Measurements from ENCODE around the gene HAUS3. TPM values are rescaled to one million over a fixed set of nuclear protein-coding genes. Genes with fewer than 3 reads are reported as not detected.

Gene HAUS3
- total and polyA plus RNA-seq, 2 donors = 14.3 to 26.6 TPM

DNA sequence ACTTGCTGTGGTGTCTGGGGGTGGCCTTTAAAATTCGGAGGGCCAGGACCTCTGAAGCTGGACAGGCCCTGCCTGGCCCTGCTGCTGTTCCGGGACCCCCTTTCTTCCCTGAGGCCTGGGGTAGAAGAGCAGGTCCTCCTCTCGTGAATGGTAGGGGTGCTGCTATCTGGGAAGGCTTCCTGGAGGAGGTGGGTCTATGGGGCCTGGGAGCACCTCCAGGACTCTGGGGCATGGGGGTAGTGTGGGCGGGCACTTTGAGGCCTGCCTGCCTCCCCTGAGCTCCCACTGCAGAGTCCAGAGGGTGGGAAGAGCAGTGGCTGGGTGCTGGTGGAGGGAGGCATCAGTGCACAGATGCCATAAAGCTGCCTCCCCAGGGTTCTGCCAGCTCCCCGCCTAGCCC, 24.9 kb upstream of the HAUS3 start:
- peaks cover 18 to 27% of the 10 kb centered on the region in 2 donors for H3K4me1 ChIP-seq (ENCODE audit: control insufficient read depth in 2 of 2, insufficient read depth in 2 of 2, low read length in 2 of 2)
- no peak overlapping the region for H3K27ac ChIP-seq (ENCODE audit: low read depth in 1 of 2, low read length in 1 of 2)
- no peak for DNase-seq (ENCODE audit: low read depth in 6 of 9, low spot score in 9 of 9)
- no peaks in the 10 kb centered on the region for H3K9me3 ChIP-seq (ENCODE audit: control insufficient read depth in 2 of 2, insufficient read depth in 1 of 2, low read length in 1 of 2)
- peaks cover 0 to 5% of the 10 kb centered on the region in 2 donors for H3K27me3 ChIP-seq (ENCODE audit: control insufficient read depth in 2 of 2, insufficient read depth in 1 of 2, low read length in 1 of 2)
- H3K4me3 ChIP-seq (ENCODE audit: low read length in 2 of 2) = no peak overlapping the region
- H3K36me3 ChIP-seq (ENCODE audit: control insufficient read depth in 2 of 2, insufficient read depth in 2 of 2, low read length in 1 of 2) = no peaks in the 10 kb centered on the region
- WGBS = 89% methylated on average over 5 of the region's 5 CpGs

DNA sequence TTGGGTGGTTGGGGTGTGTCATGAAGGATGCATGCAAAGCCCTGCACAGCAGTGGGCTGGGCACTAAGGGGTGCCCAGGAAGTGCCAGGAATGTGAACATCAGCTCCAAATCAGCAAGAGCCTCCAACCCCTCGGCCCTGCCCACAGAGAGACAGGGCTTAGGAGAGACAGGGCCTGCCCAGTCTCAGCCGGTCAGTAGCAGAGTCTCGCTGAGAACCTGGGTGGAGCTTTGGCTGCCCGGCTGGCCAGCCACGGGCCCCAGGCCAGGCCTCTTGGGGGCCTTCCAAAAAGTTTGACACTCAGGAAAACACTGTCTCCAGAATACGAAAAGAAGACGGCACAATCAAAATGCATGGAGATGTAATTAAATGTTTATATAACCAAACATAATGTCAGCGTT, 24.3 kb upstream of the HAUS3 start:
- Histone ChIP-seq H3K36me3 (ENCODE audit: control insufficient read depth in 2 of 2, insufficient read depth in 2 of 2, low read length in 1 of 2) (no peaks in the 10 kb centered on the region), H3K9me3 (ENCODE audit: control insufficient read depth in 2 of 2, insufficient read depth in 1 of 2, low read length in 1 of 2) (no peaks in the 10 kb centered on the region), H3K27ac (ENCODE audit: low read depth in 1 of 2, low read length in 1 of 2) (no peak overlapping the region), H3K4me3 (ENCODE audit: low read length in 2 of 2) (no peak overlapping the region), H3K4me1 (ENCODE audit: control insufficient read depth in 2 of 2, insufficient read depth in 2 of 2, low read length in 2 of 2) (peaks cover 18 to 27% of the 10 kb centered on the region in 2 donors), H3K27me3 (ENCODE audit: control insufficient read depth in 2 of 2, insufficient read depth in 1 of 2, low read length in 1 of 2) (peaks cover 0 to 5% of the 10 kb centered on the region in 2 donors)
- 94% methylated on average over 8 of the region's 8 CpGs for WGBS
- DNase-seq (ENCODE audit: low read depth in 6 of 9, low spot score in 9 of 9) = no peak

DNA sequence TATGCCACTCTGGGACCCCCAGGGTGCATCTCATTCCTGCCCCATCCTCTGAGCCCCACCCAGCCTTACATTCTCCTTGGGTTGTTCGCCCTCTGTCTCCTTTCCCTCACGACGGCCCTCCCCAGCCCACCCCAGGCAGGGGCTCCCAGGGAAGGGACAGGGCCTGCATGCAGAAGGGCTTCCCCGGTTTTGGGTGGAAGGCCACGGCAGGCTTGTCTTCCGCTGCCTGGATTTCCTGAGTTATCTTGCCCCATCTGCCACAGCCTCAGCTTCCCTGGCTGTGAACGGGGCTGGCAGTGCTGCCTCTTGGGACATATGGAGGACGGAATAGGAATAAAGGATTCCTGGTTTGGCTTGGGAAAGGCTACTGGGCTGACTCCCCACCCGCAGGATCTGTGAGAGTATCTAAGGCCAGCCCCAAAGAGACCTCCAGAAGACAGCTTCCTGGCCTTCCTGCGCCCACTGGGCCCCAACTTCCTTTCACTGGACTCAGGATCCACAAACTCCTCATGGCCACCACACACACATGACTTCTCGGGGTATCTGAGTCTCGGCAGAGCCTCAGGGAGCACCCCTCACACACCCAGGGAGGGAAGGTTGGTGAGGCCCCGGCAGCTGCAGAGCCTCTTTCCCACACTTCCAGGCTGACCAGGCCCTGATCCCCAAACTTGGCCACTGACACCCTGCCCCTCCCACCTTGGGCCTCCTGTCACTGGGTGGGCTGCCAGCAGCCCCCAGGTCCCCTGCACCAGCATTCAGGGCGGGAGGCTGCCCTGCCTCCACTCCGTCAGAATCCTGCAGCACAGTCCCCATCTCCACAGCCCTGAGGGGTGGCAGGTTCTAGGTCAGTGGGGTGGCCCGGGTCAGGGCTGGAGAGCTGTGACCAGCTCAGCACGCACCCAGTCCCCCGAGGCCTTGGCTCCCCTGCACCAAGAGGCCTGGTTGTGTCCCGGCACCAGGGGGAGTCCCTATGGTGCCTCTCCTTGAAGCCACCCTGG, 23.5 kb upstream of the HAUS3 start:
- 96% methylated on average over 19 of the region's 19 CpGs for WGBS
- H3K27ac ChIP-seq (ENCODE audit: low read depth in 1 of 2, low read length in 1 of 2) = no peak overlapping the region
- H3K9me3 ChIP-seq (ENCODE audit: control insufficient read depth in 2 of 2, insufficient read depth in 1 of 2, low read length in 1 of 2) = no peaks in the 10 kb centered on the region
- no peak for DNase-seq (ENCODE audit: low read depth in 6 of 9, low spot score in 9 of 9)
- H3K36me3 ChIP-seq (ENCODE audit: control insufficient read depth in 2 of 2, insufficient read depth in 2 of 2, low read length in 1 of 2) = peaks cover 2% of the 10 kb centered on the region in 2 donors
- H3K27me3 ChIP-seq (ENCODE audit: control insufficient read depth in 2 of 2, insufficient read depth in 1 of 2, low read length in 1 of 2) = peaks cover 0 to 5% of the 10 kb centered on the region in 2 donors
- H3K4me3 ChIP-seq (ENCODE audit: low read length in 2 of 2) = no peak overlapping the region
- H3K4me1 ChIP-seq (ENCODE audit: control insufficient read depth in 2 of 2, insufficient read depth in 2 of 2, low read length in 2 of 2) = peaks cover 22 to 34% of the 10 kb centered on the region in 2 donors

DNA sequence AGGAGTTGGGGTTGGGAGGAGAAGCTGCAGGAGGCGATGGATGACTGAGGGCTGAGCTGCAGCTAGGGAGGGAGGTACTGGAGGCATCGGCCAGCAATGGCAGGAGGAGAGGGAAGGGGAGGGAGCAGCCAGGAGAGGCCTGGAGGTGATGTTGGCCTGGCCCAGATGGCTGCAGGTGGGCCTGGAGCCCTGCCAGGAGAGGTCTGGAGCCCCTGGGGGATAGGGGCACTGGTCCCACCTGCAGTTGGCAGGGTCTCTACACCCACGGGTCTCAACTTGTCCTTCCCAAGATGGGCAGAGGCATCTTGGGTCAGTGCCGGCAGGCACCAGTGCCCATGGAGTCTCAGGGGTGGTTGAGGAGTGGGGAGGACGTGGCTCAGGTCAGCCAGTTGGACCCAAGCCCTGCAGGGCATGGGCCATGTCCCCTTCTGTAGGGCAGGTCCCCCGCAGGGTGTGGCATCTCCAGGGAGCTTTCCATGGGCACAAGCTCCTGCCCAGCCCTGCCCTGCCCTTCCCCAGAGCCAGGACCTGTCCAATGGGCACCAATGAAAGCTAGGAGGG, 22.6 kb upstream of the HAUS3 start:
- no peak for DNase-seq (ENCODE audit: low read depth in 6 of 9, low spot score in 9 of 9)
- Histone ChIP-seq H3K27me3 (ENCODE audit: control insufficient read depth in 2 of 2, insufficient read depth in 1 of 2, low read length in 1 of 2) (peaks cover 0 to 5% of the 10 kb centered on the region in 2 donors), H3K36me3 (ENCODE audit: control insufficient read depth in 2 of 2, insufficient read depth in 2 of 2, low read length in 1 of 2) (peaks cover 9 to 11% of the 10 kb centered on the region in 2 donors), H3K9me3 (ENCODE audit: control insufficient read depth in 2 of 2, insufficient read depth in 1 of 2, low read length in 1 of 2) (no peaks in the 10 kb centered on the region), H3K27ac (ENCODE audit: low read depth in 1 of 2, low read length in 1 of 2) (no peak overlapping the region), H3K4me3 (ENCODE audit: low read length in 2 of 2) (no peak overlapping the region), H3K4me1 (ENCODE audit: control insufficient read depth in 2 of 2, insufficient read depth in 2 of 2, low read length in 2 of 2) (peaks cover 28 to 43% of the 10 kb centered on the region in 2 donors)
- 94% methylated on average over 6 of the region's 6 CpGs for WGBS

DNA sequence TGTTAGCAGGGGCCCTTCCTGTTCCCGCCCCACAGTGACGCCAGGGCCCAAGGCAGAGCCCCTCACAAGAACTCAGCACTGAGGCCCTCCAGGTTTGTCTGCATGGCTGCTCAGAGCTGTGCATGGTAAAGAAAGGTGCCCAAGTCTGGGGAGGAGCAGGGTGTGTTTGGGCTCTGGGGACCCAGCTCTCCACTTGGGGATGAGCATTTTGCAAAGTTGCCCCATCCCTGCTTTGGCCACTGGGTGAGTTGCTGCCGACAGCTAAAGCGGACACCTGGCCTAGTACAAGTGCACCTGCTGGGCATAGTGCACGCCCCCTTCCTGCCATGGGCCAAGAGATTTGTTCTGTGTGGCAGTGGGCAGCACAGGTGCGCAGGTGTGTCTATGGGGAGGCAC, 22.0 kb upstream of the HAUS3 start:
- peaks cover 0 to 3% of the 10 kb centered on the region in 2 donors for H3K27me3 ChIP-seq (ENCODE audit: control insufficient read depth in 2 of 2, insufficient read depth in 1 of 2, low read length in 1 of 2)
- H3K4me1 ChIP-seq (ENCODE audit: control insufficient read depth in 2 of 2, insufficient read depth in 2 of 2, low read length in 2 of 2) = peaks cover 28 to 48% of the 10 kb centered on the region in 2 donors
- DNase-seq (ENCODE audit: low read depth in 6 of 9, low spot score in 9 of 9) = peak in 1 of 9 donors; percentile 54
- no peaks in the 10 kb centered on the region for H3K9me3 ChIP-seq (ENCODE audit: control insufficient read depth in 2 of 2, insufficient read depth in 1 of 2, low read length in 1 of 2)
- 87% methylated on average over 6 of the region's 6 CpGs for WGBS
- H3K27ac ChIP-seq (ENCODE audit: low read depth in 1 of 2, low read length in 1 of 2) = peak overlapping the region in 1 of 2 donors; percentile 53
- no peak overlapping the region for H3K4me3 ChIP-seq (ENCODE audit: low read length in 2 of 2)
- peaks cover 15 to 16% of the 10 kb centered on the region in 2 donors for H3K36me3 ChIP-seq (ENCODE audit: control insufficient read depth in 2 of 2, insufficient read depth in 2 of 2, low read length in 1 of 2)

DNA sequence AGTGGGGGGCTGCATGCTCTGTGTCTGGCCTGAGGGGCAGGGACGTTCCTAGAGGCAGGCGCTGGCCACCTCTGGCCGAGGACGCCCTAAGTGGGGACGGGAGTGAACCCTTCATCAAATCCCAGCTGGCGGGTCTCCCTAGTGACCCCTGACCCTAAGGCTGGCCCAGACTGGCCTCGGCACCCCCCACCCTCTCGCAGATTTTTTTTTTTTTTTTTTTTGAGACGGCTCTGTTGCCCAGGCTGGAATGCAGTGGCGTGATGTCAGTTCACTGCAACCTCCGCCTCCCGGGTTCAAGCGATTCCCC, 21.0 kb upstream of the HAUS3 start:
- H3K27me3 ChIP-seq (ENCODE audit: control insufficient read depth in 2 of 2, insufficient read depth in 1 of 2, low read length in 1 of 2) = peaks cover 0 to 2% of the 10 kb centered on the region in 2 donors
- WGBS = 68% methylated on average over 13 of the region's 13 CpGs
- peak overlapping the region; percentile 96 to 97 for H3K27ac ChIP-seq (ENCODE audit: low read depth in 1 of 2, low read length in 1 of 2)
- peaks cover 28 to 48% of the 10 kb centered on the region in 2 donors for H3K4me1 ChIP-seq (ENCODE audit: control insufficient read depth in 2 of 2, insufficient read depth in 2 of 2, low read length in 2 of 2)
- peaks cover 25 to 26% of the 10 kb centered on the region in 2 donors for H3K36me3 ChIP-seq (ENCODE audit: control insufficient read depth in 2 of 2, insufficient read depth in 2 of 2, low read length in 1 of 2)
- H3K4me3 ChIP-seq (ENCODE audit: low read length in 2 of 2) = peak overlapping the region; percentile 59 to 92
- DNase-seq (ENCODE audit: low read depth in 6 of 9, low spot score in 9 of 9) = no peak
- no peaks in the 10 kb centered on the region for H3K9me3 ChIP-seq (ENCODE audit: control insufficient read depth in 2 of 2, insufficient read depth in 1 of 2, low read length in 1 of 2)

DNA sequence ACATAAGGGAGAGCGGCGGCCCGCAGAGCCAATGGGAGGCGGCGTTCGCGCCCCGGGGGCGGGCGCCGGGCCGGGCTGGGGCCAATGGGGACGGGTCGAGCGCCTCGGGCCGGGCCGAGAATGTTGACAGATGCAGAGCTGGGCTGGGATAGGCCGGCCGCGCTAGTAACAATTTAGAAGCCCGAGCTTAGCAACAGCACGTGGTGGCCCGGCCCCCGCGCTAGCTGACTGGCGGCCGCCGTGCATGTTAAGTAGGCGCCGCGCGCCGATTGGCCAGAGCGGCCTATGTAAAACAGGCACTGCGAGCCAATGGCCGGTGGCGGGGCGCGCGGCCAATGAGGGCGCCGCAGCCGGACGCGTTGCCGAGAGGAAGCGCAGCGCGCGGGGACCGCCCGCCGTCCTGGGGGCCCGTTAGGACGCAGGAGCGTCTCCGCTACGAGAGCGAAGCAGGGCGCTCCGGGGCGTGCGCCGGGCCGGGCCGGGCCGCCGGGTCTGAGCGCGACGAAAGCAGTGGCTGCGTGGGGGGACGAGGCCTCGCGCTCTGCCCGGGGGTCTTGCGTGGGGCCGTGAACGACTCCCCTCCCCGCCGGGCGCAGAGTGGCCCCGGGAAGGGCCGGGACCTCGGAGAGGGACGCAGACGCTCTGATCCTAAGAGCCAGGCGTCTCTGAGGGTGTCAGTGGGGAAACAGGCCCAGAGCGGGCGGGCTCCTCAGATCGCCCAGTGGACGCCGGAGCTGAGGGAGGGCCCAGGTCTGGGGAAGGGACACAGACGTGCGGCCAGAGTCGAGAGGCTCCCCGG, 20.4 kb upstream of the HAUS3 start:
- DNase-seq (ENCODE audit: low read depth in 6 of 9, low spot score in 9 of 9) = peak; percentile 85 to 100 (median 98)
- peak overlapping the region; percentile 96 to 97 for H3K27ac ChIP-seq (ENCODE audit: low read depth in 1 of 2, low read length in 1 of 2)
- H3K36me3 ChIP-seq (ENCODE audit: control insufficient read depth in 2 of 2, insufficient read depth in 2 of 2, low read length in 1 of 2) = peaks cover 30 to 32% of the 10 kb centered on the region in 2 donors
- WGBS = under 1% methylated on average over 98 of the region's 98 CpGs
- H3K9me3 ChIP-seq (ENCODE audit: control insufficient read depth in 2 of 2, insufficient read depth in 1 of 2, low read length in 1 of 2) = no peaks in the 10 kb centered on the region
- H3K27me3 ChIP-seq (ENCODE audit: control insufficient read depth in 2 of 2, insufficient read depth in 1 of 2, low read length in 1 of 2) = no peaks in the 10 kb centered on the region
- H3K4me3 ChIP-seq (ENCODE audit: low read length in 2 of 2) = peak overlapping the region; percentile 59 to 92
- H3K4me1 ChIP-seq (ENCODE audit: control insufficient read depth in 2 of 2, insufficient read depth in 2 of 2, low read length in 2 of 2) = peaks cover 28 to 50% of the 10 kb centered on the region in 2 donors

DNA sequence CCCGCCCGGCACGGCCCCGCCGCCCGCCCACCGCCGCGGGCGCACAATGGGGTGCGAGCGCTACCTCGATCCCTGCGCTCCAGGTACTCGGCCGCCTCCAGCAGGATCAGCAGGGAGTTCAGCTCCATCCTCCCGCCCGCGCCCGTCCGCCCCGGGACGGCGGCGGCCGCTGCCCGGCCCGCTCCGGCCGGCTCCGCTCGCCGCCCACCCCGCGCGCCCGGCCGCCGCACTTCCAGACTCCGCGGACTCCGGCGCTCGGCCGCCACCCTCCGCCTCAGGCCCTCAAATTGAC, 19.9 kb upstream of the HAUS3 start, which contains the start of gene MXD4:
Gene MXD4, minus strand, starts transcription at position 257 of the 292 bp plus-strand sequence. Its CDS starts 129 bp downstream, at position 128.
- Histone ChIP-seq H3K27ac (ENCODE audit: low read depth in 1 of 2, low read length in 1 of 2) (peak within 1 kb of the TSS; percentile 96 to 97), H3K27me3 (ENCODE audit: control insufficient read depth in 2 of 2, insufficient read depth in 1 of 2, low read length in 1 of 2) (no peaks in the 10 kb centered on the region), H3K4me1 (ENCODE audit: control insufficient read depth in 2 of 2, insufficient read depth in 2 of 2, low read length in 2 of 2) (peaks cover 28 to 51% of the 10 kb centered on the region in 2 donors), H3K9me3 (ENCODE audit: control insufficient read depth in 2 of 2, insufficient read depth in 1 of 2, low read length in 1 of 2) (no peaks in the 10 kb centered on the region), H3K36me3 (ENCODE audit: control insufficient read depth in 2 of 2, insufficient read depth in 2 of 2, low read length in 1 of 2) (peaks cover 35 to 37% of the 10 kb centered on the region in 2 donors), H3K4me3 (ENCODE audit: low read length in 2 of 2) (peak within 1 kb of the TSS; percentile 85 to 92)
- DNase-seq (ENCODE audit: low read depth in 6 of 9, low spot score in 9 of 9) = peak in 1 of 9 donors; percentile 37
- under 1% methylated on average over 46 of the region's 46 CpGs for WGBS
